Rectal smooth muscle tissue (tissue), 1 donor: ENCODE results near the gene RBFOX1.

ENCODE experiments used
- H3K27ac ChIP-seq: one replicate; pipeline ENCODE4 v1.7.0; 2013; ENCODE audit warnings: low read depth, low read length, inconsistent platforms
- H3K27me3 ChIP-seq: one replicate; pipeline ENCODE4 v1.7.0; 2013; ENCODE audit warnings: low read length; ENCODE audit not compliant: control insufficient read depth, insufficient read depth
- H3K36me3 ChIP-seq: one replicate; pipeline ENCODE4 v1.7.0; 2013; ENCODE audit warnings: low read length; ENCODE audit not compliant: control insufficient read depth, insufficient read depth
- H3K4me1 ChIP-seq: one replicate; pipeline ENCODE4 v1.7.0; 2013; ENCODE audit warnings: low read length; ENCODE audit not compliant: control insufficient read depth, insufficient read depth
- H3K4me3 ChIP-seq: one replicate; pipeline ENCODE4 v1.7.0; 2013; ENCODE audit warnings: low read length
- H3K9ac ChIP-seq: one replicate; pipeline ENCODE4 v1.7.0; 2013; ENCODE audit warnings: low read length

Gene RBFOX1

DNA sequence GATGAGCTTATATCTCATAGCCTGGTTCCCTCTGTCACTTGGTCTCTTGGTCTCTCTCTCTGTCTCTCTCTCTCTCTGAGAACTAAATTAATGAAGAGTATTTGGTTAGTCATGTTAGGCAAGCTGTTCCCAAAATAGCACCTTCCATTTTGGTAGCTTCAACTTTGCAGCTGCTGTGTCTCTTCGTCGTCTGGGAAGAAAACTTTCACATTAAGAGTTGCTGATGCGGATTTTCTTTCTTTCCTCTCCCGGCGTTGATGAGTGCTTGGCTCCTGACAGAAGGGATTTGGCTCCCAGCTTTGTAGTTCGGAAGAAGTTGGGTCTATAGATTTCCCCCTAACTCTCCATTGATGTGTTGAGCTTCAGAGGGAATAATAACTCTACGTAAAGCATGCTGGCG lies at the start of gene RBFOX1:
Gene RBFOX1, plus strand, starts transcription at position 235 of the 400 bp plus-strand sequence.
- H3K36me3 ChIP-seq: no peaks in the 10 kb centered on the region
- no peaks in the 10 kb centered on the region for H3K4me1 ChIP-seq
- H3K9ac ChIP-seq: no peak within 1 kb of the TSS
- H3K4me3 ChIP-seq: no peak within 1 kb of the TSS
- H3K27ac ChIP-seq: no peak within 1 kb of the TSS
- no peaks in the 10 kb centered on the region for H3K27me3 ChIP-seq

DNA sequence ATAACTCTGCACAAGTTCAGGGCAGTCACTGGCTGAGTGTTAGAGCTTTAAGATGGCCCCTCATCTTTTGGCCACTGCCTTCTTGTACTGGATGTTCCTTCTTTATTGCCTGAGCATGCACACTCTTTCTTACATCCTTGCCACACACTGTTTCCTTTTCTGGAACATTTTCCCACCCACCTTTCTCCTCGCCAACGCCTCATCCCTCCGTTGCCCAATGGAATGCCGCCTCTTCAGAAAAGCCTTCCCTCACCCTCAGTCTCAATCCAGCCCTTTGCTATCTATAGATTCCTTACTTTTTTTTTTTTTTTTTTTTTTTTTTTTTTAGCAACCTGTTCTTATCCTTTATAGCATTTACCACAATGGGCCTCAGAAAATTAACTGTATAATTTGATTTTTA lies 47.9 kb upstream of the RBFOX1 start:
- no peaks in the 10 kb centered on the region for H3K4me1 ChIP-seq

DNA sequence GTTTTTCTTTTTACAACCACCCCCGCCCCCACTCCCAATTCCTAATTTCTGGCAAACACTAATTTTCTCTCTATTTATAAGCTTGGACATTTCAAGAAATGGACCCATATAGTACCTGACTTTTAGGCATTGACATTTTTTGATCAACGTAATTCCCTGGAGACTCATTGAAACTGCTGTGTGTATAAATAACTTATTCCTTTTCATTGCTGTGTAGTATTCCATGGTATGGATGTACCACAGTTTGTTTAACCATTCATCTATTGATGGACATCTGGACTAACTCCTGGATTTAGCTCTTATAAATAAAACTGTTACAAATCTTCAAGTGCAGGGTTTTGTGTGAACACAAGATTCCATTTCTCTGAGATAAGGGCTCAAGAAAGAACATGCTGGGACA lies 47.1 kb upstream of the RBFOX1 start:
- Histone ChIP-seq H3K4me3 (no peak overlapping the region), H3K27me3 (no peaks in the 10 kb centered on the region), H3K9ac (no peak overlapping the region), H3K4me1 (no peaks in the 10 kb centered on the region), H3K27ac (no peak overlapping the region), H3K36me3 (no peaks in the 10 kb centered on the region)

More for the DNA sequence above, 47.9 kb upstream of the RBFOX1 start:
- Histone ChIP-seq H3K27ac (no peak overlapping the region), H3K27me3 (no peaks in the 10 kb centered on the region), H3K9ac (no peak overlapping the region), H3K36me3 (no peaks in the 10 kb centered on the region), H3K4me3 (no peak overlapping the region)

DNA sequence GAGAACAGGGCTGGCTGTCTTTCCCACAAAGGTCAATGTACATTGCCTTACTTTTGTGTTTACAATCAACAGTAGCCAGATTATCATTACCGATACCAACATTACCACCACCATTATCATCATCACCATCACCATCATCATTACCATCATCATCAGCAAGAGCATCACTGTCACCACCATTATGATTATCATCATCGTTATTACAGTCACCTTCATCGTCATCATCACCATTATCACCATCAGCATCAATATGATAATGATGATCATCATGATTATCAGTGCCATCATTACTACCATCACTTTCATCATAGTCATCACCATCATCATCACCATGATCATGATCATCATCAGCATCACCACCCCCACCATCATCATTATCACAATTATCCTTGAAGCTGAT lies 43.3 kb upstream of the RBFOX1 start:
- H3K4me1 ChIP-seq: no peaks in the 10 kb centered on the region
- H3K4me3 ChIP-seq: no peak overlapping the region
- no peak overlapping the region for H3K9ac ChIP-seq
- no peak overlapping the region for H3K27ac ChIP-seq
- no peaks in the 10 kb centered on the region for H3K36me3 ChIP-seq
- H3K27me3 ChIP-seq: no peaks in the 10 kb centered on the region

DNA sequence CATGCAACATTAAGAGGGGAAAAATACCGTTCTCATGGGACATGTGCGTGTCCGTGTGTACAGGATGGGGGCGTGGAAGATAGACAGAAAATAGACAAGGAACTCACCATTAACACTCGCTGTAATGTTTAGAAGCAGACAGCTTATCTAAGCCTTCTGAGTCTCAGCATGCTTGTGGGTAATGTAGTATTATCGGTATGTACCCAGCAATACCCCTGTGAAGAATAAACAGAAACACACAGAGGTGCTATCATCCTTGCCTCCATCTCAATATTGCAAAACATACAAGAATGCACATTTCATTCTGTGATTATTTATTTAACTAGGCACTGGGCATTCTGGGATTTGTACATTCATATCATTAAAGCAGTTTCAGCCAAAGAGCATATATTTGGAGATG lies 42.0 kb upstream of the RBFOX1 start:
- Histone ChIP-seq H3K27ac (no peak overlapping the region), H3K27me3 (no peaks in the 10 kb centered on the region), H3K36me3 (no peaks in the 10 kb centered on the region), H3K4me3 (no peak overlapping the region), H3K4me1 (no peaks in the 10 kb centered on the region), H3K9ac (no peak overlapping the region)

DNA sequence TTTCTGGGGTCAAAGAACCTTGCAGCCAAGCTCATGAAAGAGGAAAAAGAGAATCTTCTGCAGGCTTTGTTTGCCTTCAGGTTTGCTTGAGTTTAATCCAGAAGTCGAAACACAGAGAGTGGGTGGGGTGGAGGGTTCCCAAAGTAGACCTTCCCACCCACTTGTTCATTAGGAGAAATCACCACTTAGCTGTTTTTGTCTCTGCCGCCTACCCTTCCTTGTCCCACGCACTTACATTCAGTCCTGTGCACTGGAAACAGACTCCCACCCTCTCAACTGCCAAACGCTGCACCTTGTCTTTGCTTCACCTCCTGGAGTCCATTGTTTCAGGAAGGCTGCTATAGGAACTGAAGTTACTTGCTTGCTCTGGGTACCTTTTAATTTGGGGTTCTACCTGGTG lies 38.6 kb upstream of the RBFOX1 start:
- Histone ChIP-seq H3K4me3 (no peak overlapping the region), H3K36me3 (no peaks in the 10 kb centered on the region), H3K27me3 (no peaks in the 10 kb centered on the region), H3K27ac (no peak overlapping the region), H3K4me1 (no peaks in the 10 kb centered on the region), H3K9ac (no peak overlapping the region)

DNA sequence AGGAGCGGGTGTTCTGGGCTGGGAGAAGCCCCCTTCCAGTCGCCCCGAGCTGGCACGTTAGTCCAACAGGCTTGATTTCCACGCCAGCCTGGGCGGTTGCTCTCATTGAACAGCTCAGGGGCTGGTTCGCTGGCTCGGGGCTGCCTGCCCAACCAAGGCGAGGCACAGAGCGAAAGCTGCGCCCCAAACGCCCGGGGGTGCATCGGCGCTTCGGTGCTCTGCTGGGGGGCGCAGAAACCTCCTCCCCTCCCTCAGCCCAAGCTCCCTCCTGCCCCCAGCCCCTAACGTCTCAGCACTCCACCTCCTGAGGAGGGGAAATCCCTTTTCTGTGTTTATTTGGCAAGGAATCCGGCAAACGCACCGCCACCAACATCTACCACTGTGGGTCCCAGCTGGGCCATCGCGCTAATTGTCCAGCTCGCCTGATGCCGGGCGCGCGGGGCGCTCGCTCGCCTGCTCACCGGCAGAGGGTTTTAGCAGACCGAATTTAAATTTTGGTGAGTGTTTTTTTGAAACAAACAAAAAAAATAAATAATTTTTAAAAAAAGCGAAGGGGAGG lies 29.5 kb upstream of the RBFOX1 start:
- Histone ChIP-seq H3K36me3 (no peaks in the 10 kb centered on the region), H3K27ac (no peak overlapping the region), H3K4me3 (no peak overlapping the region), H3K4me1 (no peaks in the 10 kb centered on the region), H3K27me3 (no peaks in the 10 kb centered on the region), H3K9ac (no peak overlapping the region)

DNA sequence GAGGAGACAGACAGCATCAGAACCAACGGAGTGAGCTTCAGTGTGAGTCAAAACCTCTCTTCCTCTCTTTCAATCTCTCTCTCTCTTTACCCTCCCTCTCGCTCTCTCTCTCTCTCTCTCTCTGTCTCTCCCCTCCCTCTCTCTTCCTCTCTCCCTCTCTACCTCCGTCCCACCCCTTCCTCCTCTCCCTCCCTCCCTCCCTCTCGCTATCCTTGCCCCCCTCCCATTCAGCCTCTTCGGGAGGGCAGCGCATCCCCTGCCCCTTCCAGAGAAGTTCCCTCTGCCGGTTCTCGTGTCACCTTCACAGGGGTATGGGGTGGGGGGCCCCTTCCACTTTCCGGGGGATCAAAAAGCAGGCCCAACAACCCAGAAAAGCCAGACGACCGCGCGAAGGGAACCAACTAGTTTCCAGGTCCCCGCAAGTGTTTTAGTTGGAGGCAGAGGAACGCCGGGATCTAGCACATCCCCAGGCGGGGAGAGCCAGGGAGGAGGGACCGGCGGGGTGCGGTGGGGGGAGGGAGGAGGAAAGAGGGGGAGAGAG lies 28.9 kb upstream of the RBFOX1 start:
- Histone ChIP-seq H3K4me3 (no peak overlapping the region), H3K9ac (no peak overlapping the region), H3K36me3 (no peaks in the 10 kb centered on the region), H3K27me3 (no peaks in the 10 kb centered on the region), H3K4me1 (no peaks in the 10 kb centered on the region), H3K27ac (no peak overlapping the region)

DNA sequence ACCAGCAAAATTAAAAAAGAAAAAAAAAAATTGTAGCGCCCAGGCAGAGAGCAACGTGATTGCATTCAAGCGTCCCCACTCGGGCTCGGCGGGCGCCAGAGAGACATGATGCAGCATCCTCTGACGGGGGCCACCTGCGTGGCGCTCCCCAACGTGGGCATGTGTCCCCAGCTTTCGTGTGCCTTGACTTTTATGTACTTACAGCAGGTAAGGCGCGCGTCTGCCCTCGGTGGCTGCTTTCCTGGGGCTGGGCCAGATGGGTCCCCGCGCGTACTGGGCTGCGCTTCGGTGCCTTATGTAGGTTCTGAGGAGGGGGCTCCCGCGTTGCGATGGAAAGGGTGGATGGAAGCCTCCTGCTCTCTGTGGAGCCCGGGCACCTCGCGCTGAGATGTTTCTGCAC lies 28.4 kb upstream of the RBFOX1 start:
- Histone ChIP-seq H3K27me3 (no peaks in the 10 kb centered on the region), H3K9ac (no peak overlapping the region), H3K27ac (no peak overlapping the region), H3K4me3 (no peak overlapping the region), H3K36me3 (no peaks in the 10 kb centered on the region), H3K4me1 (no peaks in the 10 kb centered on the region)

DNA sequence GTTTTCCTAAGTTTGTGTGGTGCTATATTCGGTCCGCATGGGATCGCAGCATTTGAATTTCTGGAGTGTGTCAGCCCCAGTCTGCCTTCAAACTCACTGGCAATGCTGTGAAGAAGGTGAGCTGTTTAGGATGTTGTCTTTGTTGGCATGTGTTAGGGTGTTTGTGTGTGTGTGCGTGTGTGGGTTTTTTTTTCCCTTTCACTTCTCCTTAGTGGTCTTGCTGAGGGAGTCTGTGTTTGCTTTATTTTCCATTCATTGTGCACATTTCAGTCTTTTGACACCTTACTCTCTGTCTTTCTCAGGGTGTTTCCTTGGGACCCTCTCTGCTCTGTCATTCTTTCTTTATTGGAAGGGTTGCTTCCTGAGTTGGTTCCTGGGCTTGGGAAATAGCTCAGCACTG lies 27.7 kb upstream of the RBFOX1 start:
- Histone ChIP-seq H3K36me3 (no peaks in the 10 kb centered on the region), H3K27me3 (no peaks in the 10 kb centered on the region), H3K4me1 (no peaks in the 10 kb centered on the region), H3K9ac (no peak overlapping the region), H3K4me3 (no peak overlapping the region), H3K27ac (no peak overlapping the region)

DNA sequence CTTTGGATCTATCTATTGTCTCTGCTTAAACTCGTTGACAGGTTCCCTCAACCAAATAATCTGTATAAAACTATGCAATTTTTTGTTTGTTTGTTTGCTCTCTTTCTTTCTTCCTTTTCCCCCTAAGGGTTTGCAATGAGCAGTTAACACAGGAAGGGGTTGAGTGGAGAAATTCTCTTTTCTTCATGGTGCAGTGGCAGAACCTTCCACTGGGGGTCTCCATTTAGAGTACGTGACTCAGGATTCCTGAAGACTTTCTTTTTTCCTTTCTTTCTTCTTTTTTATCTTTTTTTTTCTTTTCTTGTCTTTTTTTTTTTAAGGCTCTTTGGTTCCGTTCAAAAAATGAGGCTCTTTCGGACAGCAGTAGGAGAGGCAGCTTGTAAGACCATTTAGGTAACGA lies 19.5 kb upstream of the RBFOX1 start:
- no peaks in the 10 kb centered on the region for H3K36me3 ChIP-seq
- no peaks in the 10 kb centered on the region for H3K27me3 ChIP-seq
- no peak overlapping the region for H3K4me3 ChIP-seq
- no peak overlapping the region for H3K27ac ChIP-seq
- no peaks in the 10 kb centered on the region for H3K4me1 ChIP-seq
- no peak overlapping the region for H3K9ac ChIP-seq

DNA sequence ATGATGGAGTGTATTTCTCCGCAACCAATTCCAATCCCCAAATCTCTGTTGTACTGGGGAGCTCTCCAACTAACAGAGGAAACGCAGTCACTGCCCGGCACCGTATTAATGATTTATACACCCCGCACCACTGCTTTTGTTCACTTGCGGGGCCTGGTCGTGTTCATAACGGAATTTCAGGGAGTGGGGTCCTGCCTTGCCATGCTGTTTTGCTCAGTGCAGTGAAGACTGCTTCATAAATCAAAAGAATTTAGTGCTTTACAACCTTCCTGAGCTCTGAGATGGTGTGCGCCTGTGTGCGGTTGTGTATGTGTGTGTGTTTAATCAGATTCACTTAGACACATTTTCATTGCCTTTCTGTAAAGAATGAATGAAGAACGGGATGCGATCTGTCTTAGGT lies 18.5 kb upstream of the RBFOX1 start:
- no peak overlapping the region for H3K4me3 ChIP-seq
- H3K9ac ChIP-seq: no peak overlapping the region
- no peaks in the 10 kb centered on the region for H3K36me3 ChIP-seq
- H3K27ac ChIP-seq: no peak overlapping the region
- no peaks in the 10 kb centered on the region for H3K27me3 ChIP-seq
- no peaks in the 10 kb centered on the region for H3K4me1 ChIP-seq

DNA sequence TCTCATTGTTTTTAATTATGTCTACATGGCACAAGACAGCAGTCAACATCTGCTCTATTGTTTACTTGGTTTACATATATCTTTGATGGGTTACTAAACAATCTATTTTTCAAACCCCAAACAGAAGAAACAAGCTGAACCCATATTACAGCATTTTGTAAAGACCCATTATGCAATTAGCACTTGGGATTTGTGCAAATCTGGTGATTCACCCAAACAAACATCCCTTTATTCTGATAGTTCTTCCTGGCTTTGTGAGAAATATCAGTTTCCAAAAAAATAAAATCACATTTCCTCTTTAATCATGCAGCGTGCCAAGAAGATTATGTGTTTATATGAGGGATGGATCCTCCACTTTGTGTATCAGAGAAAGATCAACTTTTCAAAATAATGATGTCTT lies 16.8 kb upstream of the RBFOX1 start:
- Histone ChIP-seq H3K27ac (no peak overlapping the region), H3K36me3 (no peaks in the 10 kb centered on the region), H3K27me3 (no peaks in the 10 kb centered on the region), H3K9ac (no peak overlapping the region), H3K4me1 (no peaks in the 10 kb centered on the region), H3K4me3 (no peak overlapping the region)
